ENCODE data around the gene XYLT1.

DNA sequence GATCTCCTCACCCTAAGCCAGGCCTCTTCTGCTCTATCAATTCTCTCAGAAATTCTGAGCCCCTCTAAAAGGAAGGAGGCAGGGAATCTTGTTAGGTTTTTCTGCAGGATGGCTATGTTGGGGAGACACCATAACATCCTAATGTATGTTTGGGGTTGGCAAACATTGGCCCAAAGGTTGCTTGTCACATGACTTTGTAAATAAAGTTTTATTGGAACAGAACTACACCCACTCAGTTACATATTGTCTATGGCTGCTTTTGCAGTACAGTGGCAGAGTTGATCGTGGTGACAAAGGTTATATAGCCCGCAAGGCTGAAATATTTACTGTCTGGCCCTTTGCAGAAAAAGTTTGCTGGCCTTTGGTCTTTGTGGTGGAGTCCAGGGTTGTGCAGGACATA is 409.4 kb downstream of the XYLT1 start:
- TF ChIP-seq, protein P1, sequence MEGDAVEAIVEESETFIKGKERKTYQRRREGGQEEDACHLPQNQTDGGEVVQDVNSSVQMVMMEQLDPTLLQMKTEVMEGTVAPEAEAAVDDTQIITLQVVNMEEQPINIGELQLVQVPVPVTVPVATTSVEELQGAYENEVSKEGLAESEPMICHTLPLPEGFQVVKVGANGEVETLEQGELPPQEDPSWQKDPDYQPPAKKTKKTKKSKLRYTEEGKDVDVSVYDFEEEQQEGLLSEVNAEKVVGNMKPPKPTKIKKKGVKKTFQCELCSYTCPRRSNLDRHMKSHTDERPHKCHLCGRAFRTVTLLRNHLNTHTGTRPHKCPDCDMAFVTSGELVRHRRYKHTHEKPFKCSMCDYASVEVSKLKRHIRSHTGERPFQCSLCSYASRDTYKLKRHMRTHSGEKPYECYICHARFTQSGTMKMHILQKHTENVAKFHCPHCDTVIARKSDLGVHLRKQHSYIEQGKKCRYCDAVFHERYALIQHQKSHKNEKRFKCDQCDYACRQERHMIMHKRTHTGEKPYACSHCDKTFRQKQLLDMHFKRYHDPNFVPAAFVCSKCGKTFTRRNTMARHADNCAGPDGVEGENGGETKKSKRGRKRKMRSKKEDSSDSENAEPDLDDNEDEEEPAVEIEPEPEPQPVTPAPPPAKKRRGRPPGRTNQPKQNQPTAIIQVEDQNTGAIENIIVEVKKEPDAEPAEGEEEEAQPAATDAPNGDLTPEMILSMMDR (conservative IDR thresholded peaks at IDR 0.05; ENCODE audit: low read length), result no peak
- no peak for TF ChIP-seq EZH2phosphoT487 (IDR thresholded peaks at IDR 0.05; ENCODE audit: borderline replicate concordance)

All from Loucy (cell line).